Calu3 (cell line): ENCODE results near the gene ATP6V1G3. TPM values are rescaled to one million over a fixed set of nuclear protein-coding genes. Genes with fewer than 3 reads are reported as not detected.

Source experiments
- BruUV-seq: library from RNA; stranded (reverse); fragments of 400-500 nt; replicated peaks from 2 replicates; lab custom pipeline; 2021; lab: Mats Ljungman, UMichigan
- CTCF ChIA-PET: fragments of 300-600 bp; sonication (Branson Sonifier 250); formaldehyde crosslinking; loops from one replicate; lab custom pipeline; 2022; ENCODE audit warnings: antibody characterized with exemption; lab: Charles Lee
- DNase-seq: peaks from one replicate; pipeline ENCODE4 v3.0.0; 2022
- H3K27ac Mint-ChIP-seq: one replicate; pipeline ENCODE4 v1.8.0; 2022; ENCODE audit warnings: mixed read lengths; ENCODE audit not compliant: unreplicated experiment
- H3K27me3 Mint-ChIP-seq: one replicate; pipeline ENCODE4 v1.8.0; 2022; ENCODE audit warnings: mixed read lengths; ENCODE audit not compliant: unreplicated experiment
- H3K36me3 Mint-ChIP-seq: one replicate; pipeline ENCODE4 v1.8.0; 2022; ENCODE audit warnings: mild to moderate bottlenecking, moderate library complexity, mixed read lengths; ENCODE audit not compliant: insufficient read depth, unreplicated experiment
- H3K4me1 Mint-ChIP-seq: one replicate; pipeline ENCODE4 v1.8.0; 2022; ENCODE audit warnings: mild to moderate bottlenecking, low read depth, mixed read lengths; ENCODE audit not compliant: unreplicated experiment
- H3K4me3 Mint-ChIP-seq: one replicate; pipeline ENCODE4 v1.8.0; 2022; ENCODE audit warnings: mild to moderate bottlenecking, low read depth, moderate library complexity, mixed read lengths; ENCODE audit not compliant: unreplicated experiment
- H3K9me3 Mint-ChIP-seq: one replicate; pipeline ENCODE4 v1.8.0; 2022; ENCODE audit warnings: low read depth, mixed read lengths; ENCODE audit not compliant: unreplicated experiment
- CTCF ChIP-seq: fragments of 200-600 bp; IDR thresholded peaks from one replicate; pipeline ENCODE4 v1.8.0; 2022; ENCODE audit warnings: antibody characterized with exemption; ENCODE audit not compliant: unreplicated experiment
- intact Hi-C: fragments of 100-400 bp; cut with micrococcal nuclease; formaldehyde crosslinking; loops from one replicate; pipeline ENCODE4 v1.10.0; 2022; ENCODE audit not compliant: unreplicated experiment
- total RNA-seq: library from RNA; stranded (reverse); gene quantifications from 2 replicates; pipeline ENCODE4 v1.2.3, GENCODE V29; 2022

Gene ATP6V1G3
- total RNA-seq, 1 experiment from 2014 or later: not detected

- Mint-ChIP-seq H3K4me1 (peaks cover 34% of the 10 kb centered on the region), H3K36me3 (no peaks in the 10 kb centered on the region), H3K4me3 (no peak overlapping the region), H3K9me3 (no peaks in the 10 kb centered on the region), H3K27ac (no peak overlapping the region), H3K27me3 (no peaks in the 10 kb centered on the region)
- intact Hi-C loops: no loop called here
- no peak for DNase-seq
- CTCF ChIA-PET: interaction anchor here (1.5 kb wide), 1 partner anchor 12 kb away, joined by 3 read pairs; no protein-coding TSS in a partner anchor
- no TSS peak for BruUV-seq
- TF ChIP-seq CTCF: no peak
Measured at GRCh38 chr1:198493329-198493728, 47.2 kb downstream of the ATP6V1G3 start.

GRCh38 chr1:198492872-198493271 lies 47.6 kb downstream of the ATP6V1G3 start:
- intact Hi-C loops: no loop called here
- Mint-ChIP-seq H3K4me3 (no peak overlapping the region), H3K4me1 (peaks cover 29% of the 10 kb centered on the region), H3K27ac (no peak overlapping the region), H3K36me3 (no peaks in the 10 kb centered on the region), H3K9me3 (no peaks in the 10 kb centered on the region), H3K27me3 (no peaks in the 10 kb centered on the region)
- no peak for TF ChIP-seq CTCF
- CTCF ChIA-PET: interaction anchor here (1.5 kb wide), 1 partner anchor 11 kb away, joined by 3 read pairs; no protein-coding TSS in a partner anchor
- BruUV-seq: no TSS peak
- no peak for DNase-seq

- Mint-ChIP-seq H3K27me3 (no peaks in the 10 kb centered on the region), H3K4me3 (no peak overlapping the region), H3K9me3 (no peaks in the 10 kb centered on the region), H3K27ac (no peak overlapping the region), H3K36me3 (no peaks in the 10 kb centered on the region), H3K4me1 (peaks cover 17% of the 10 kb centered on the region)
- no peak for TF ChIP-seq CTCF
- intact Hi-C loops: no loop called here
- DNase-seq: no peak
- CTCF ChIA-PET: no interaction called here
- BruUV-seq: no TSS peak
Measured at GRCh38 chr1:198491596-198491995, 48.9 kb downstream of the ATP6V1G3 start.

- CTCF ChIA-PET: no interaction called here
- Mint-ChIP-seq H3K36me3 (no peaks in the 10 kb centered on the region), H3K9me3 (no peaks in the 10 kb centered on the region), H3K27me3 (no peaks in the 10 kb centered on the region), H3K4me3 (no peak overlapping the region), H3K4me1 (peaks cover 11% of the 10 kb centered on the region), H3K27ac (no peak overlapping the region)
- no peak for DNase-seq
- no peak for TF ChIP-seq CTCF
- intact Hi-C loops: no loop called here
- BruUV-seq: no TSS peak
Measured at GRCh38 chr1:198491028-198491427, 49.5 kb downstream of the ATP6V1G3 start.
